Transverse colon (tissue), 4 donors: Measurements from ENCODE around the gene COL20A1.

Source experiments
- CTCF ChIP-seq, 5 experiments: fragments of 200-600 bp in 3 of 5; fragments of 450-650 bp in 2 of 5; sonication (generic) in 3 of 5; IDR thresholded peaks; 1 replicate in 2 of 5; 2 replicates in 3 of 5; pipeline ENCODE4 v1.5.1; 2016 to 2017; ENCODE audit warnings: antibody characterized with exemption in 5 of 5, inconsistent platforms in 3 of 5, mild to moderate bottlenecking in 2 of 5, moderate library complexity in 1 of 5
- EP300 ChIP-seq: sonication (generic); formaldehyde crosslinking; IDR thresholded peaks from one replicate; pipeline ENCODE4 v1.6.1; 2017; ENCODE audit warnings: antibody characterized with exemption, low read depth
- POLR2AphosphoS5 ChIP-seq, 3 donors: sonication (generic); formaldehyde crosslinking; IDR thresholded peaks; one replicate each; pipeline ENCODE4 v1.6.1; 2016; ENCODE audit warnings: antibody characterized with exemption in 3 of 3

- no peak for TF ChIP-seq POLR2AphosphoS5 (IDR thresholded peaks at IDR 0.05)
- TF ChIP-seq CTCF (IDR thresholded peaks at IDR 0.05), result no peak
- no peak for TF ChIP-seq EP300
Measured at GRCh38 chr20:63292904-63293303, at the start of gene COL20A1.
